GM18511 (cell line): ENCODE results near the gene LRRIQ4.

Experiments
- ATAC-seq: cut with Tn5 transposase; IDR thresholded peaks from one replicate; pipeline ENCODE4 v1.9.1; 2021; ENCODE audit warnings: mild to moderate bottlenecking, moderate library complexity; ENCODE audit not compliant: unreplicated experiment

The LRRIQ4 gene

DNA sequence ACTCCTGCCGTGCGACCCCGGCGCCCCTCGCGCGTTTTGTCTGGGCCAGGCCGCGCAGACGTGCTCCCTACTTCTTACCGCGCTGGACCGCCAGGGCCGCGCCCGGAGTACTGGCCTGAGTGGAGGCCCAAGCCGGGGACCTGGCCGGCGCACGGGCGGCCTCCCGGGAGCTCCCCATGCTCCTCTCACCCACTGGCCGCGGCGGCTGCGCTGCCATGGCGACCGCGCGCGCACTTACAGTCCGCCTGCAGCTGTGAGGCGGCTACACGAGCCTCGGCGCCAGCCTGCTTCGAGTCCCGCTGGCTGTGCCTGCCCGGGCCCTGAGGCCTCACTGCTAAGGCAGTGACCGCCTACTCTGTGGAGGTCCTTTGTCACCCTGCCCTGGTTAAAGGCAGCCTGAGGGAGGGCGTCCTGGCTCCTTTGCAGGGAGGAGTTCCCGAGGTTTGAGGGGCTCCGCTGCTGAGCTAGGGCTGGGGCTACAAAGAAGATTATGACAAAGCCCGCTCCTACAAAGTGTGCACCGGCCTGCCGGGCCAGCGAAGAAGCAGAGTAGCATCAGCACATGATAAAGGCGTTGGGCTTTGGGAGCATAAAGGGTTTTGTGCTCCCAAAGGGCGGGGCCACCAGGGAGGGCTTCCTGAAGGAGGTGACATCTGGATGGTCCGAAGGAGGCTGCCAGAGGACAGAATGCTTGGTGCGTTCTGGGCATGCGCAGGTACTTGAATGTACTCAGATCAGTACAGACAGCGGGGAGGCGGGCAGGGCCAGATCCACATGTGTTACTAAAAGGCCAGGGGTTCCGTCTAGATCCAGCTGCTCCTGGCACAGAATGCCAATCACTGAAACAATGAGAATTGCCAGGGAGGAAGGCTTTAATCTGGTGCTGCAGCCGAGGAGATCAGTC is at the start of gene LRRIQ4, which contains the start of gene LRRC34:
LRRIQ4 (plus strand) TSS at position 539 of the 904 bp plus-strand sequence. CDS start 9,052 bp downstream, outside the sequence.
LRRC34 (minus strand) TSS at position 573 of the 904 bp plus-strand sequence; CDS start at position 217, 356 bp downstream.
- ATAC-seq: peak; percentile 58

DNA sequence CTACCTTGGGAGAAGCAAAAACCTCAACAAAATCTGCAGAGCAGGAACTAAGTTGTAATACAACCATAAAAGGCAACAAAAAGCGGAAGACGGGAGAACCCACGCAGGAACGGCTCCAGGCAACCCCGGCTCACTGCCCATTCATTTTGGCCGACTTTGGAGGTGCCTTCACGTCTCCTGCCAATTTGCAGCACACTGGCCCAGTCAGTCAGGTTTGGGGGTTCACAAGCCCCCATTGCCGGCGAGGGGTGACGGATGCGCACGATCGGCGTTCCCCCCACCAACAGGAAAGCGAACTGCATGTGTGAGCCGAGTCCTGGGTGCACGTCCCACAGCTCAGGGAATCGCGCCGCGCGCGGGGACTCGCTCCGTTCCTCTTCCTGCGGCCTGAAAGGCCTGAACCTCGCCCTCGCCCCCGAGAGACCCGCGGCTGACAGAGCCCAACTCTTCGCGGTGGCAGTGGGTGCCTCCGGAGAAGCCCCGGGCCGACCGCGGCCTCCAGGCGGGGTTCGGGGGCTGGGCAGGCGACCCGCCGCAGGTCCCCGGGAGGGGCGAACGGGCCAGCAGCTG is 48.3 kb upstream of the LRRIQ4 start:
- ATAC-seq: peak; percentile 57

DNA sequence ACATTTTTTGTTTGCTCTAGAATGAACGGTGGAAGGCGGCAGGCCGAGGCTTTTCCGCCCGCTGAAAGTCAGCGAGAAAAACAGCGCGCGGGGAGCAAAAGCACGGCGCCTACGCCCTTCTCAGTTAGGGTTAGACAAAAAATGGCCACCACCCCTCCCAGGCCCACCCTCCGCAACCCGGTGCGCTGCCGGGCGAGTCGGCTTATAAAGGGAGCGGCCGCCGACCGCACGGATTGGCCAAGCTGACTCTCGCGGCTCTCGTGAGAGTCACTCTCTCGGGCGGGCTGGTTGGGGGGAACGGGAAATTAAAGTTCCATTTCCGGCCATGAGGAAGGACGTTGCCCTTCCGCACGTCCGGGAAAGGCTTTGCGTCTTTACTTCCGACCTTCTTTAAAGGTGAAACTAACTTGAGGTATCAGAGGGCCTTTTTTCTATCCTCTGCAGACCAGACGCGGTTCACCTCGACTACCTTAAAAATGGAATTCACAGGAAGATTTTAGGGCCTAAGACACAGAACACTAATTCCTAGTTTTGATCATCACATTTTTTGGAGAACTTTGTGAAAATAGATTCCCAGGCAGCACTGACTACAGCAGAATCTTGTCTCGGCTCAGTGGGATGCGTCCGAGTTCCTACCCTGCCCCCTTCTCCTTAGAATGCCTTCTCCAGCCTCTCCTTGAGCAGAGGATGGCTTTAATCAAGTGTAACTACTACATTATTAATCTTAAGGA is 47.6 kb upstream of the LRRIQ4 start, which contains the start of gene TERC:
TERC (minus strand) TSS at position 179 of the 731 bp plus-strand sequence.
- ATAC-seq: peak; percentile 75

DNA sequence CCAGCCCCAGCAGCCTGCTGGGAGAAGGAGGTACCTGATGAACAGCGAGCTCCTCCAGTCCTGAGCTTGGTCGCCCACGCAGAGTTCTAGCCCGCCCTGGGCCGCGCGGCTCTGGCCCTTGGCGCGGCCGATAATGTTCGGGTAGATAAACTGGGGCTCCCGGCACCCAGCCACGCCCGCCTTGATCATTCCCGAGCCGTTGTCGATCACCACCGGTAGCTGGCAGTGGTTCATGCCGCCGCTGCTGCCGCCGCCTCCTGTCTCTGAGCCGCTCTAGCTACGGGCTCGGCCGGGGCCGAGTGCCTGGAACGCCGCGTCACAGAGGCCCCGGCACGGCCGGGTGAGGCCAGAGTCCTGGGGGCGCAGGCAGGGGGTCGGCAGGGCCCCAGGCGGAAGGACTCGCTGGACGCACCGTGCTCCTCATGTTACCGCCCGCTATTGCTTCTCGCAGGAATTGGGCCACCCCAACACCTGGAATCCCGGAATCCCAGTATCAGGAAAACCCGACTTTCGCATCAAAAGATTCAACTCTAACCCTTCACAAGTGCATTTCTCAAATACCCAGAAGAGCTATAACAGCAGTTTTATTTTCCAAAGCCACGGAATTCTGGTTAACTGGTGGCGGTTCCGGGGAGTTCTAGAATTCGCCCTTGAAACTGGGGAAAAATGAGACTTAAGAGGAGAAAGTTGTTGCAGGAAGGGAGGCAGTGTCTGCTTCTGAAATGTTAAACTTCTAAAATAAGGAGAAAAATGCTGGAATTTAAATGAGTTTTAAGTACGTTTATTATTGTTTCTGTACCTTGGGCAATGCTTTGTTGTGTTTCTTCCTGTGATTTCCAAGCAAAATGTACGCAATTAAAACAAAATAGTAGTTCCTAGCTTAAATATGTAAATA is 43.1 kb upstream of the LRRIQ4 start, which contains the start of gene ACTRT3:
ACTRT3 (minus strand) TSS at position 275 of the 895 bp plus-strand sequence; CDS start at position 234, 41 bp downstream.
- ATAC-seq: peak; percentile 30

DNA sequence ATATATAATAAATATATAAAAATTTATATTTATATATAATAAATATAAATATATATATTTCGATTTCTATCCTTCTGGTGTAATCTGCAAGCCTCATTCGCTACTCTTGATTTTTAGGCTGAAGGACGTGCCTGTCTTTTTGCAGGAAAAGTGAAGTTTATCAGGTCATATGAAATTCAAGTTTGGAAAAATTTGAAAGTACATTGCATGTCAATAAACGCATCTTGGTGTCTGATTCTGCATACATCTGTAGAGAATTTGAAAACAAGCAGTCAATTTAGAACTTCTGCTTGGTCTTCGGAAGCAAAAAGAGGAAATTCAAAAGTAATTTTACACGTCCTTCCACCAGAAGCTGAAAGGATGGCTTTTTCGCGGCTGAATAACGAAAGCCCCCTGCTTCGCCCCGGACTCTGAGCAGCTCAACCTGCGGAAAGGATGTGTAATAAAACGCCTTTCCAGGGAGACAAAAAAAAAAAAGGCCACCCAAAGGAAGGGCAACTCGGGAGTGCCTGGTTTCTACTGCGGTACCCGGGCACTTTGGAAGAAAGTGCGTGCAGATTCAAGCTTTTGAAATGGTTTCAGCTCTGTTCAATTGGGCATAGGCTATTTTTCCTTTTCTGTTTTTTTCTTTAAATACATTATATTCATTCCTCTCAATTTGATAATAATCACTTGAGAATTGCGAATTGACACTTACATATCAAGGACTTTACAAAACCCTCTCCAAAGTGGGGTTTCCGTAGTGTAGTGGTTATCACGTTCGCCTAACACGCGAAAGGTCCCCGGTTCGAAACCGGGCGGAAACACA is 41.0 kb upstream of the LRRIQ4 start:
- peak; percentile 15 for ATAC-seq

DNA sequence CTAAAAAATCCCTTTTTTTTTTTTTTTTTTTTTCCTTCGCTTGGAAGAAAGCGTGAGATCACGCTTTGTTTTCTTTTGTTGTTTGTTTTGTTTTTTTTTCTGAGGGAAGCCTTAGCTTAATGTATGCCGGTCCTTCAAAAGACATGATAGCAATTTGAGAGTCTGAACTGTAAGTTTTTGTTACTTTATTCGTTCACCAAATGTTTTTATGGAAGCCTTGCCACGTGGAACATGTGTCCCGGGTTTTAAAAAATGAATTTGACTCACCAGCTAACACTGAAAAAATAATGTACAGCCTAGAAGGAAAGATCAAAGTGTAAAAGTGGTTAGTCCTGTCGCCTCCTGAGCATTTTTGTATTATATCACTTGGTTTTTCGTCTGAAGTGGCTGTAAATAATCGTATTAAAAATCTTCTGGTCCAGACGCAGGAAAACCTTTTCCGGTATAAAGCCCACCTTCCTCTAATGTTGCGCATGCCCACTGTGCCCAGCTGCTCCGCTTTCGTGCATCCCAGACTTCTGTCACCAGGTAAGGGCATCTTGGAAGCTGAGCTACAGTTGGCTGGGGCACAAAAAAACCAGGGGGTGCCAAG is 40.3 kb upstream of the LRRIQ4 start:
- peak; percentile 28 for ATAC-seq

DNA sequence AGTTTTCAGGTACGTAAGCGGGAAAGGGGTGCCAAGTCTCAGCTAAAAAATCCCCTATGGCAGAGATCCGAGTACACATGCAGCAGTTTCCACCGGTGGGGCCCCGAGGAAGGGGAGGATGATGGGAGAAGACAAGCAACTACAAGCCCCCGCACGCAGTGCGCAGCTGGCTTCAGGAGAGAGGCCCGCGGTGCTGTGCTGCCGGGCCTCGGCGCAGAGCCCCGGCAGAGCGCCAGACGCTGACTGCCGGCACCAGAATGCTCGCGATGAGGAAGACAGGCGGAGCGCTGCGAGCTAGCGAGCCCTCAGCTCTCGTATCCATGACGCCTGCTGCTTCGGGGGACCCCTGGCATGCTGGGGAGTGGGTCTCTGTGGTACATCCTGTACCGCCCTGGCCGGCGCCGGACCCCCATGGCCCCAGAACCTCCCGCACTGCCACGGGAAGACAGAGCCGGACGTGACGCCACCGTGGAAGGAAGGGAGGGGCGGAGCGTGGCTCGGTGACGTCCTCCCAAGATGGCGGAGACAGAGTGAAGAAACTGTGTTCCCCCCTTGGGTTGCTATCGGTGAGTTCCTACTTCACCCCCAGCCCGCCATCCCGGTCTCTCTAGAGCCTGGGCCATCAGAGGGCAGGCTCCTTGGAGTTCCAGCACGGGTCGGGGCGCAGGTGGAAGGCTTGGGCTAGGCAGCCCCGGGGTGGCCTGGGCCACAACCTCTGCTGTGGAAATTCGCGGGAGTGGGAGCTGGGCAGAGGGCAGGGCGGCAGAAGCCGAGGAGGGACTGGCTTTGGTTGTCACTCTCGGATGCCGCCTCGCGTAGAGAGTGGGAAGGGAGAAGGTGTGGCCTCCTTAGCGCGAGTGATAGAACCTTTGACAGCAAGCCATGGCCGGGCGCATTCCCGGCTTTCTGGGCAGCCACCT is 39.5 kb upstream of the LRRIQ4 start, which contains the start of gene MYNN:
MYNN (plus strand) TSS at position 500 of the 920 bp plus-strand sequence. CDS start 900 bp downstream, outside the sequence.
- peak; percentile 85 for ATAC-seq

DNA sequence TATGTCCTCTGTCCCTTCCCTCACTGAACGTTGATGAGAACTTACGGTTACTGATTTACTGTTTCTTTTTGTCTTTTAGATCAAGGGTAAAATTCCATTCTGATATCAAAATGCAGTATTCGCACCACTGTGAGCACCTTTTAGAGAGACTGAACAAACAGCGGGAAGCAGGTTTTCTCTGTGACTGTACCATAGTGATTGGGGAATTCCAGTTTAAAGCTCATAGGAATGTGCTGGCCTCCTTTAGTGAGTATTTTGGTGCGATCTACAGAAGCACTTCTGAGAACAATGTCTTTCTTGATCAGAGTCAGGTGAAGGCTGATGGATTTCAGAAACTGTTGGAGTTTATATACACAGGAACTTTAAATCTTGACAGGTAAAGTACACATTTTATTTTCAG is 38.5 kb upstream of the LRRIQ4 start:
- ATAC-seq: no peak

DNA sequence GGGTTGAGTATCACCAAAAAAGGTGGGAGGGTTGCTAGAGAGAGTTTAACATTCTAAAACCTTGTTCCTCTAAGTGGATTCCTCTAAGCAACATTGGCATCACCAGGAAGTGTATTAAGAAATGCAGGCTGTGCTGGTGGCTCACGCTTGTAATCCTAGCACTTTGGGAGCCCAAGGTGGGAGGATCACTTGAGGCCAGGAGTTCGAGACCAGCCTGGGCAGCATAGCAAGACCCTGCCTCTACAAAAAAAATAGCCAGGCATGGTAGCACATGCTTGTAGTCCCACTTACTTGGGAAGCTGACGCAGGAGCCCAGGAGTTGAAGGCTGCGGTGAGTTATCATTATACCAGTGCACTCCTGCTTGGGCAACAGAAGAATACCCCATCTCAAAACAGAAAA is 34.8 kb upstream of the LRRIQ4 start:
- no peak for ATAC-seq

DNA sequence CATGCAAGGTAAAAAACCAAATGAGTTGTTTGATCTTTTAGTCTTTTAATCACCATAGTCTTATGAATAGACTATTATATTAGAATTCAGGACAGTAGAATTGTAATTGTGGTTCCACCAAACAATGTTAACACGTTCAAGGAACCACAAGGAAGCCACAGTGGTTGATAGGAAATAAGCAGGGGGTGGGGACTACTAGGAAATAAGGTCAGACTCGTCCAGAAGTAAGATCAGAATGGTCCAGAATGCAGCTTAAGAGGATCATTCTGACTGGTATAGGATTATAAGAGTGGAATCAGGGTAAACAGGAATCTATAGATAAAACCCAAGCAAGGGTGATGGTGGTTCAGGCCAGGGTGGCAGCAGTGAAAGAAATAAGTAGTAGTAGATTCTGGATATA is 31.9 kb upstream of the LRRIQ4 start:
- ATAC-seq: no peak

DNA sequence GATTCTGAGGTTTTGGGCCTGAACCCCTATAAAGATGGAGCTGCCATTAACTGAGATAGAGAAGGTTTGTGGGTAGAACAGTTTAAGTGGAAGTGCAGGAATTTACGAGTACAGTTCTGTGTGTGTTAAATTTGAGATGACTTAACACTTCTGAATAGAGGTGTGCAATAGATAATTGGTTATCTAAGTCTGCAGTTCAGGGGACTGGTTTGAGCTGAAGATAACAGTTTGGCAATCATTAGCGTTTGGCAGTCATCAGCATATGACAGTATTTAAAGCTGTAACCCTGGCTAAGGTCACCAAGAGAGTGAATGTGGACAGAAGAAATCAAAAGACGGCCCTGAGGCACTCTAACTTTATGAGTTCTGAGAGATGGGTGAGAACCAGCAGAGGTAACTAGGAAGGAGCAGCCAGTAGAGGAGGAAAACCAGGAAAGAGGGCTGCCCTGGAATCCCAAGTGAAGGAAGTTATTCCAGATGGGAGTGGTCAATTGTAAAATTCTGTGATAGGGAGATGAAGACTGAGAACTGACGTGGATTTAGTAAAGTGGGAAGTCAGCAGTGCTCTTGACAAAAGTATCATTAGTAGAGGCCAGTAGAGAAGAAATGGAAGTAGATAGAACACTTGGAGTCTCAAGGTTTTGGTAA is 31.3 kb upstream of the LRRIQ4 start:
- no peak for ATAC-seq

DNA sequence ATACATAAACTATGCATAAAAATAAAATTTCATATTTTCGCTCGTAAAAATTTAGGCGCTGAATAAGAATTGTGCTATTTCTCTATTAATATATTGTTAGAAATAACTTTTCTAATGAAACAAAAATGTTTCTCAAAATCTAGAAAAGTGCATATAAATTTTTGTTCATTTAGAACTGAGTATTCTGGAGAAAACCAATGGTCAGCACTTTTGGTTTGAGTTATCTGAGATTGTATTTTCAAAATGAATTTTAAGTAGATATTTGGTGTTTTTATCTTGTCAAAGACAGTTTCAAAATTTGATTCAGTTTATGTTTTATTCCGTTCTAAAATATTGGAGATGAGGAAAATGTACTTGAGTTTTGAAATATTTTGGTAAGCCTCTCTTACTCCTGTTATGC is 25.6 kb upstream of the LRRIQ4 start:
- no peak for ATAC-seq

DNA sequence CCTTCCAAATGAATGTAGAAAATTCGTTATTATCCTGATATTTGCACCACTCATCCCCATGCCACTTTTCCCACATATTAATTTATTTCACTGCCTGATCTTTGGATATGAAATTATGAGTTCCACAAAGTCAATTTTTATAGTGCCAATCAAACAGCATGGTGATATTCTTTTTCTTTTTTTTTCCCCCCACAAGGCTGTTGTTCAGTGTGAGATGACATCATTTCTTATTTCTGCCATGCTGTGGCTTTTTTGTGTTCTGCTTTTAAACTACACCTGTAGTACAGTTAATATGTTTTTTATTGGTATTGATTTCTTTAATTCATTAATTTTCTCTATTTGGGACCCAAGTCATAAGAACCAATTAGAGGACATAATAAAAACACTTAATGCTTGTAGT is 24.9 kb upstream of the LRRIQ4 start:
- ATAC-seq: no peak

DNA sequence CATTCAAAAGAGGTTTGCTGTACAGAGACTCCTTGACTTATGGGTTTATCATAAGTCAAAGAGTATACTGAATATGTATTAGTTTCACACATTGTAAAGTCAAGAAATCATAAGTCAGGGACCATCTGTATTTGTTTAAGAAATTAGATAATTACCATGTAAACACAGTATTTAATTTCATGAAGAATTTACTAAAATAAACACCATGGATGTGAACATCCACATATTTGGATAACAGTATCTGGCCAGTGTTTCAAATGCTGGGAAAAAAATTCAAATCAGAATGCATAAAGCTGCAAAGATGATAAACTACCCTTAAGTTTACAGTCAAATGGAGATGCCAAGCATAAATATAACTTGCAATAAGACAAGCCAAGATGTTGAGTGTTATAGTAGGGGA is 22.5 kb upstream of the LRRIQ4 start:
- no peak for ATAC-seq

DNA sequence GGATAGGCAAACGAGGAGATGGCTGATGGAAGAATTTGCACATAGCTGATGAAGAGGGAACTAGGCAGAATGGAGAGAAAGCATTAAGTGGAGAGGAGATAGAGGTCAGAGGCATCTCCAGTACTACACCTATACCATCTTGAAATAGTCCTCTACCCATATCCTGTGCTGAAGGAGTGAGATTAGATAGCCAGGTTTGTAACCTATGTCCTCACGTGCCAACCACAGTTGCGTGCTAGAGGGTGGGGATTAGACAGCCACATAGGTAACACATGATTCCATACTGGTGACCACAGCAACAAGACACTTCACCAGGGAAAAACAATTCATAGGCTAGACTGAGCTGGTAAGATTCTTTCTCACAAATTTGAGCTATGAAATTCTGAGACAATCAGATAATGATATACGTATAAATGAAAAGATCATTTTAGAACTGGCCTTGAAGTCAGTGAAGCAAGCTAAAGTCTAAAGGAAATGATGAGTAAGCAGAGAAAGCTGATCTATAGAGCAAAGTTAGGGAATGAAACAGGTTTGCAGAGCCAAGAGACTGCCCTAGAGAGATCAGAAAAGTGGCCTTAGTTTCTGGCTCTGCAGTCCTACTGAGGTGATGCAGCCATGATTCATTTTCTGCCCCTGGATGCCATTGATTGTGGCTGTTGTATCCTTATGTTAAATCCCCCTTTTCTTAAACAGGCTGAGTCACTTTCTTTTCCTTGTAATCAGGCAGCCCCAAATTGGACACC is 21.8 kb upstream of the LRRIQ4 start:
- no peak for ATAC-seq

DNA sequence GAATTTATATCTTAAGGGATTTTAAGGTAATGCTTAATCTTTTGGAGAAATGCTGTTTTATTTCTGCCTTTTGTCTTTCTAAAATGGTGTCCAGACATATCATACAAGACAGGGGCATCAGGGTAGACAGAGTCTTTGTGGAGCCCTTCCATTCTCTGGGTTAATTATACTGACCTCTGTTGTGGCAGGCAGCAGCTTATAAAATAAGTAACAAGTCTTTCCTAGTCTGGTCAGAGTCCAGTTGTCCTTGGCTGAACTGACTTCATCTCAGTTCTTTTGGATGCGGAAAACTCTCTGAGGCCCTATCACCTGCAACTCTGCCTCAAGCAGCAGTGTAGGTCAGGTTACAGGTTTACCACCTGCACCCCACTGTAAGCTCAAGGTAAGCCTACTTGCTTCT is 20.3 kb upstream of the LRRIQ4 start:
- ATAC-seq: no peak

DNA sequence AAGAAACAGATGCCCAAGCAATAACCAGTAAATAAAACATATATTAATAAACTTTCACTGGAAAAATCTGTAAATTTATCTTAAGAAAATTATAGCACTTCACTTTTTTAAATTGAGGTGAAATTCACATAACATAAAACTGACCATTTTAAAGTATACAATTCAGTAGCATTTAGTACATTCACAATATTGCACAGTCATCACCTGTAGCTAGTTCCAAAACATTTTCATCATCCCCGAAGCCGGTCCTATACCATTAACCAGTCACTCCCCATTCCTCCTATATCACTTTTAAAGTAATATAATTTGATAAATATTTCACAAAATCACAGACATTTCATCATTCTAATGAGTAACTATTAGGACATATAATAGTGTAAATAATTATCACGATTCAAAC is 8.0 kb upstream of the LRRIQ4 start:
- ATAC-seq: no peak
